GM18873 (cell line): Measurements from ENCODE around the gene CNTNAP2.

Experiments
- ATAC-seq: cut with Tn5 transposase; IDR thresholded peaks from one replicate; pipeline ENCODE4 v1.9.1; 2021; ENCODE audit warnings: mild to moderate bottlenecking, moderate library complexity, moderate number of reproducible peaks; ENCODE audit not compliant: unreplicated experiment, low FRiP score

CNTNAP2 gene

GRCh38 chr7:146542101-146542500 lies 425.5 kb downstream of the CNTNAP2 start:
- no peak for ATAC-seq

- ATAC-seq, result no peak
Measured at GRCh38 chr7:146544748-146545147, 428.1 kb downstream of the CNTNAP2 start.

GRCh38 chr7:146548816-146549215 lies 432.2 kb downstream of the CNTNAP2 start:
- ATAC-seq, result no peak

- ATAC-seq, result no peak
Measured at GRCh38 chr7:146554556-146554955, 438.0 kb downstream of the CNTNAP2 start.

GRCh38 chr7:146557971-146558469 lies 441.4 kb downstream of the CNTNAP2 start:
- no peak for ATAC-seq

GRCh38 chr7:146565872-146566271 lies 449.3 kb downstream of the CNTNAP2 start:
- ATAC-seq, result no peak

- ATAC-seq, result no peak
Measured at GRCh38 chr7:146575903-146576302, 459.3 kb downstream of the CNTNAP2 start.

GRCh38 chr7:146591976-146592375 lies 475.4 kb downstream of the CNTNAP2 start:
- no peak for ATAC-seq

GRCh38 chr7:146606628-146607027 lies 490.0 kb downstream of the CNTNAP2 start:
- ATAC-seq, result no peak

- ATAC-seq, result no peak
Measured at GRCh38 chr7:146619641-146620040, 503.0 kb downstream of the CNTNAP2 start.

- ATAC-seq, result no peak
Measured at GRCh38 chr7:146626912-146627311, 510.3 kb downstream of the CNTNAP2 start.

GRCh38 chr7:146635205-146636032 lies 518.8 kb downstream of the CNTNAP2 start:
- ATAC-seq, result no peak

GRCh38 chr7:146636033-146636356 lies 519.4 kb downstream of the CNTNAP2 start:
- no peak for ATAC-seq

- no peak for ATAC-seq
Measured at GRCh38 chr7:146636581-146636980, 520.0 kb downstream of the CNTNAP2 start.

- no peak for ATAC-seq
Measured at GRCh38 chr7:146639291-146639690, 522.7 kb downstream of the CNTNAP2 start.

- no peak for ATAC-seq
Measured at GRCh38 chr7:146641491-146641890, 524.9 kb downstream of the CNTNAP2 start.

GRCh38 chr7:146645383-146645976 lies 528.9 kb downstream of the CNTNAP2 start:
- no peak for ATAC-seq

GRCh38 chr7:146647445-146647844 lies 530.8 kb downstream of the CNTNAP2 start:
- no peak for ATAC-seq

- no peak for ATAC-seq
Measured at GRCh38 chr7:146652176-146652575, 535.6 kb downstream of the CNTNAP2 start.

GRCh38 chr7:146654048-146654447 lies 537.4 kb downstream of the CNTNAP2 start:
- no peak for ATAC-seq

- ATAC-seq, result no peak
Measured at GRCh38 chr7:146655928-146656797, 539.6 kb downstream of the CNTNAP2 start.
